ENCODE data around the gene TRAFD1.
A peak's percentile ranks its signal among the peaks of the same experiment; 100 is the strongest.
"Not testable (repeated sequence)": the region's sequence is repeated elsewhere in the genome, so short reads cannot be mapped to it uniquely, and the experiment has no call there.

The TRAFD1 gene

GRCh38 chr12:112116232-112117060 is 8.9 kb upstream of the TRAFD1 start:
- DNase-seq (ENCODE audit: low spot score) = peak; percentile 78

DNA sequence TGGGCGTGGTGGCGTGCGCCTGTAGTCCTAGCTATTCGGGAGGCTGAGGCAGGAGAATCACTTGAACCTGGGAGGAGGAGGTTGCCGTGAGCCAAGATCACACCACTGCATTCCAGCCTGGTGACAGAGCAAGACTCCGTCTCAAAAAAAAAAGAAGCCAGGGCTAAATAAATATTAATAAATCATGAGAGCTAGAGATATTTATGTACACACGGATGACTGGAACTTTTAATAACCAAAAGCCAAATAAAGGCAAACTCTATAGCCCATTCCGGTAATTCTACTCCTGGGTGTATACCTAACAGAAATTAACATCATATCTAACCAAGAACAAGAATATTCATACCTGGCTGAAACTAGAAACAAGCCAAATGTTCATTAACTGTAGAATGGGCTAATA is 7.7 kb upstream of the TRAFD1 start:
- DNase-seq (ENCODE audit: low spot score) = no peak

- DNase-seq (ENCODE audit: low spot score) = no peak
Observed at GRCh38 chr12:112121780-112122565, 3.4 kb upstream of the TRAFD1 start.

DNA sequence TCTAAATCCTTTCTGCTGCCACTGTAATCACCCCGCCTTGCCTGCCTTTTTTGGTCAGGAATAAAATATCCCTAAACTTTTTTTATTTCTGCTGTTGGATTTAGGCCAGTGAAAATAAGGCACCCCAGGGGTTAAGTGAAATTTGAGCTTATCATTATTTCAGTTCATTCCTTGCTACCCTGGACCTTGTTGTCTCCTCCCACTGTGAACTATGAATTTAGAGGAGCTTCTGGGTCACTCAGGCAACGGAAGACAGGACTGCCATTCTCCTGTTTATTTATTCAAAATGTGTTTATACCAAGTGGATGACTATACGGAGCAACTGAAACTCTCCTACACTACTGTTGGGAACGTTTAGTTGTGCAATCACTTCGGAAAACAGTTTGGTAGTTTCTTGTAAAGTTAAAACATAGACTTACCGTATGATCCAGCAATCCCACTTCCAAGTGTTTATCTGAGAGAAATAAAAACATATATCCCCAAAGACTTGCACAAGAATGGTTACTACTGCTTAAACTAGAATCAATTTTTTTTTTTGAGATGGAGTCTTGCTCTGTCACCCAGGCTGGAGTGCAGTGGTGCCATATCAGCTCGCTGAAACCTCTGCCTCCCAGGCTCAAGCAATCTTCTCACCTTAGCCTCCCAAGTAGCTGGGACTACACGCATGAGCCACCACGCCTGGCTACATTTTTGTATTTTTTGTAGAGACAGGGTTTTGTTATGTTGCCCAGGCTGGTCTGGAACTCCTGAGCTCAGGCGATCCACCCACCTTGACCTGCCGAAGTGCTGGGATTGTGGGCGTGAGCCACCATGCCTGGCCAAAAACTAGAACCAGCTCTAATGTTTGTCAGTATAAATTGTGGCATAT is 2.3 kb upstream of the TRAFD1 start:
- DNase-seq (ENCODE audit: low spot score) = no peak

DNA sequence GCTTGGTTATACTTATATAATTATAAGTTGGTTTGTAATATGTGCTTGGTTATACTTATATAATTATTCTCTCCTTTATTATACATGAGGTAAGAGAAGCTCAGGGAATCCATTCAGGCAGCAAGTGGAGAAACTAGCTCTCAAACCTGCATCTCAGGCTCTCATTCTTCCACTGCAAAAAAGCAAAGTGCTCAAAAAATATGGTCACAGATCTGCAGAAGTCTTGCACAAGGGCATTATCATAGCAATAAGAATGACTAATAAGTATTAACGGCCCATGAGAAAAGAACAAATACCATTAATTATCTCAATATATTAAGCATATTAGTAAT is 476 bp upstream of the TRAFD1 start:
- no peak for DNase-seq (ENCODE audit: low spot score)

DNA sequence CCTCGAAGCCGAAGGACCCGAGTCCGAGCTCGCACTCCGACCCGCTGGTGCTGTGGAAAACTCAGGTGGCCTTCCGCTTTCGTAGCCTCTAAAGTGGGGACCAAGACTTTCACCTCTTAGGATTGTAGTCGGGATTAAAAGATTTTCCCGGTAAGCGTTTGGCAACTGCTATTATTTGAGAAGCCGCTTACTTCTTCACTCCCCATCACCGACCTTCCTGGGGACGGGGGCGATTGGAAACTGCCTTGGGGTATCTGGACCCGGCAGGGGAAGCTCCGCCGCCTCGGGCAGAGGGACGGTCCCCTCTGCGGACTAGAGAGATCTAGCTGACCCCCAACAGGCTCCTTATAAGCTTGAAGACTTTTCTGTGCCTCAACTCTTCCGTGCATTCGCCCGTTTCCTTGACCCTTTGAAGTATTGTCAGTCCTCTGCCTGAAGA is 659 bp downstream of the TRAFD1 start:
- DNase-seq (ENCODE audit: low spot score) = no peak

DNA sequence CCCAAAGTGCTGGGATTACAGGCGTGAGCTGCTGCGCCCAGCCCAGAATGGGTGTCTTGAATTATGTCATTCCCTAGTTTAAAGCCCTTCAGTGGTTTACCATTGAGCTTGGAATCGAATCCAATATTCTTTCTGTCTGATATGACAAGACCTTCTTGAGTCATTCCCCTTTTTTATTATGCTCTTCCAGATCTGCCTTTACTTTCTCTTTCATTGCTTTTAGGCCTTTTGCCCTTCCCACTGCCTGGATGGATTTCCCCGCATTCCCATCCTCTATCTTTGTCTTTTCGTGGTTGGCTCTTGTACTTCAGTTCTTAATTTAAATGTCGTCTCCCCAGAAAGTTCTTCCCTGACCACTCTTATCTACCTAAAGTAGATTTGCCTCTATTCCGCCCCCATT is 1.6 kb downstream of the TRAFD1 start:
- no peak for DNase-seq (ENCODE audit: low spot score)

DNA sequence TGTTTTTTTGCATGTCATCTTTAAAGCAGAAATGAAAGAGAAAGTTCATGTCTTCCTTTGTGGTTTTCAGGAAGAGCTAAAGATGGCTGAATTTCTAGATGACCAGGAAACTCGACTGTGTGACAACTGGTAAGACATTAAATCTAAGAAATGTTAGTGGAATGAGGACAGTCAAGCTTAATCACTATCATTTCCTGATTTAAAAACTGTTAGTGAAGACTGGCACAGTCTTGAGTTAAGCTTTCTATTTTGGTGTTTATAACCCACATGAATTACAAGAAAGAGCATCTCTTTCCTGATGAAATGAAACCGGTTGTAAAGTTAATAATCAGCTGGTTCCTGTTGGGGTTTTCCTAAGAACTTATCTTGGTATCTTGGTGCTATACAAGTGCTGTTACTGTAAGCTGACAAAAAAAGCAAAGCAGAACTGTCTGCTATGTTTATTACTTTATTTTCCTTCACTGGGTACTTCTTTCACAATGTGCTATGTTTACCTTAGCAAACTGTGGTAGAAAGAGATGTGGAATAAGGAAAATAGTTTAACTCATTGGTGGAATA is 5.2 kb downstream of the TRAFD1 start:
- DNase-seq (ENCODE audit: low spot score) = no peak

- no peak for DNase-seq (ENCODE audit: low spot score)
Observed at GRCh38 chr12:112131686-112132085, 6.3 kb downstream of the TRAFD1 start.

- DNase-seq (ENCODE audit: low spot score) = no peak
Observed at GRCh38 chr12:112133418-112133817, 8.1 kb downstream of the TRAFD1 start.

DNA sequence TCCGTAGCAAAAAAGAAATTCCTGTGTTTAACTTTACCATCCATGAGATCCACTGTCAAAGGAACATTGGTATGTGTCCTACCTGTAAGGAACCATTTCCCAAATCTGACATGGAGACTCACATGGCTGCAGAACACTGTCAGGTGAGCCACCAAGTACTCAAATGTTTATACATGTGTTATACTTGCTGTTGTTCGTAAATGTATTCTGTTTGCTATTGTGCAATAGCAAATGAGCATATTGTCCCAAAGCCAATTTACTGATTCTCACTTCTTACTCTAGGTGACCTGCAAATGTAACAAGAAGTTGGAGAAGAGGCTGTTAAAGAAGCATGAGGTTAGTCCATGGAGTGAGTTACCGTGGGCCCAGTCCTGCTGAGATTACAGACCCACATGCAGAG is 9.4 kb downstream of the TRAFD1 start:
- DNase-seq (ENCODE audit: low spot score) = no peak

- no peak for DNase-seq (ENCODE audit: low spot score)
Observed at GRCh38 chr12:112140728-112141127, 15.4 kb downstream of the TRAFD1 start.

- no peak for DNase-seq (ENCODE audit: low spot score)
Observed at GRCh38 chr12:112146123-112146522, 20.8 kb downstream of the TRAFD1 start.

GRCh38 chr12:112148031-112148513 is 22.7 kb downstream of the TRAFD1 start:
- no peak for DNase-seq (ENCODE audit: low spot score)

DNA sequence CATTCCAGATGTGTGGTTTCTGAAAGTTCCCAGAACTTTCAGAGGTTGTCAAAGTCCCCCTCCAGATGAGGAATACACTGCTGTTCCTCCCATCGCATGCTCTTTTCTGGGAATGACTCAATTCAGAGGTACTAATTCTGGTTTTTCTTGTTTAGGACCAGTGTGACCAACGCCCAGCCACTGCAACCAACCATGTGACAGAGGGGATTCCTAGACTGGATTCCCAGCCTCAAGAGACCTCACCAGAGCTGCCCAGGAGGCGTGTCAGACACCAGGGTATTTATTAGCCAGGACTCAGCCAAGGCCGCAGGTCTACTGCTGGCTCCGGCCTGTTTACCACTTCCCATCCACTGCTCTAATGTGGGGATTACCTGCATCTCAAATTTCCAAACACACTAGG is 24.2 kb downstream of the TRAFD1 start:
- peak; percentile 36 for DNase-seq (ENCODE audit: low spot score)

DNA sequence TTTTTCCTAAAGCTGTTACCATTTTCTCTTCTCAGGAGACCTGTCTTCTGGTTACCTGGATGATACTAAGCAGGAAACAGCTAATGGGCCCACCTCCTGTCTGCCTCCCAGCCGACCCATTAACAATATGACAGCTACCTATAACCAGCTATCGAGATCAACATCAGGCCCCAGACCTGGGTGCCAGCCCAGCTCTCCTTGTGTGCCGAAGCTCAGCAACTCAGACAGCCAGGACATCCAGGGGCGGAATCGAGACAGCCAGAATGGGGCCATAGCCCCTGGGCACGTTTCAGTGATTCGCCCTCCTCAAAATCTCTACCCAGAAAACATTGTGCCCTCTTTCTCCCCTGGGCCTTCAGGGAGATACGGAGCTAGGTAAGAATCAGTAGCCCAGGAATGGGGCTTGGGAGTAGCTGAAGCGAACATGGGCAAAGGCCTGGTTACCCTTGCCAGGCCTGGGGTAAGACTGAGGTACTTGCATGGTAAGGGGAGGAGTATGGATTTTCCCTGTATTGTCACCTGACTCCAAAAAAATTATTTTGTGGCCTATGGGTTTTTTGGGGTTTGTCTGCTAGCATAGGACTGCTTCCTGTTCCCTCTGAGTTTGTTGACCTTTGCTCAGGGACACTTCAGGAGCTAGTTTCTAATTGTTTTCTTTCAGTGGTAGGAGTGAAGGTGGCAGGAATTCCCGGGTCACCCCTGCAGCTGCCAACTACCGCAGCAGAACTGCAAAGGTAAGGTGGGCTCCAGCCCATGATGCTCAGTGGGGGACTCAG is 26.6 kb downstream of the TRAFD1 start:
- peak; percentile 6 for DNase-seq (ENCODE audit: low spot score)

- peak; percentile 36 for DNase-seq (ENCODE audit: low spot score)
Observed at GRCh38 chr12:112153181-112153892, 28.0 kb downstream of the TRAFD1 start.

GRCh38 chr12:112153893-112154219 is 28.5 kb downstream of the TRAFD1 start:
- DNase-seq (ENCODE audit: low spot score) = no peak

DNA sequence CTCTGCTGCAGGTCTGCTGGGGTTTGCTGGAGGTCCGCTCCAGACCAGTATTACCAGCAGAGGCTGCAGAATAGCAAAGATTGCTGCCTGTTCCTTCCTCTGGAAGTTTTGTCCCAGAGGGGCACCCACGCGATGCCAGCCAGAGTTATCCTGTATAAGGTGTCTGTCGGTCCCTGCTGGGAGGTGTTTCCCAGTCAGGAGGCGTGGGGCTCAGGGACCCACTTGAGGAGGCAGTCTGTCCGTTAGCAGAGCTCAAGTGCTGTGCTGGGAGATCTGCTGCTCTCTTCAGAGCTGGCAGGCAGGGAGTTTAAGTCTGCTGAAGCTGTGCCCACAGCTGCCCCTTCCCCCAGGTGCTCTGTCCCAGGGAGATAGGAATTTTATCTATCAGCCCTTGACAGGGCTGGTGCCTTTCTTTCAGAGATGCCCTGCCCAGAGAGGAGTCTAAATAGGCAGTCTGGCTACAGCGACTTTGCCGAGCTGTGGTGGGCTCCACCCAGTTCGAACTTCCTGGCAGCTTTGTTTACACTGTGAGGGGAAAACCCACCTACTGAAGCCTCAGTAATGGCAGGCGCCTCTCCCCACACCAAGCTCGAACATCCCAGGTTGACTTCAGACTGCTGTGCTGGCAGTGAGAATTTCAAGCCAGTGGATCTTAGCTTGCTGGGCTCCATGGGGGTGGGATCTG is 33.2 kb downstream of the TRAFD1 start:
- DNase-seq (ENCODE audit: low spot score) = not testable (repeated sequence)

DNA sequence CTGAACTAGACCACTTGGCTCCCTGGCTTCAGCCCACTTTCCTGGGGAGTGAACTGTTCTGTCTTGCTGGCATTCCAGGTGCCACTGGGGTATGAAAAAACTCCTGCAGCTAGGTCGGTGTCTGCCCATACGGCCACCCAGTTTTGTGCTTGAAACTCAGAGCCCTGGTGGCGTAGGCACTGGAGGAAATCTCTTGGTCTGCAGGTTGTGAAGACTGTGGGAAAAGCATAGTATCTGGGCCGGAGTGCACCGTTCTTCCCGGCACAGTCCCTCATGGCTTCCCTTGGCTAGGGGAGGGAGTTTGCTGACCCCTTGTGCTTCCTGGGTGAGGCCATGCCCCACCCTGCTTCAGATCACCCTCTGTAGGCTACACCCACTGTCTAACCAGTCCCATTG is 33.8 kb downstream of the TRAFD1 start:
- DNase-seq (ENCODE audit: low spot score) = no peak
